ENCODE measurements around the gene RAC3. TPM values are rescaled to one million over a fixed set of nuclear protein-coding genes. Genes with fewer than 3 reads are reported as not detected.
A peak's percentile ranks its signal among the peaks of the same experiment; 100 is the strongest.

Gene RAC3
- total and polyA plus RNA-seq, 2 experiments from 2014 or later = 5.5 to 11.8 TPM

- Histone ChIP-seq H3K4me3 (peak overlapping the region; percentile 45), H3K4me2 (peak overlapping the region; percentile 100), H3K36me3 (replicated peaks; ENCODE audit: insufficient read depth, low read depth) (no peaks in the 10 kb centered on the region), H3K4me1 (ENCODE audit: insufficient read depth) (peaks cover 10% of the 10 kb centered on the region), H3K9me3 (ENCODE audit: low read depth) (no peaks in the 10 kb centered on the region), H3K79me2 (peaks cover 3% of the 10 kb centered on the region), H2AFZ (peak overlapping the region; percentile 39), H4K20me1 (ENCODE audit: insufficient read depth, poor library complexity, severe bottlenecking) (no peaks in the 10 kb centered on the region), H3K27ac (peak overlapping the region; percentile 33), H3K27me3 (no peaks in the 10 kb centered on the region), H3K9me2 (replicated peaks; ENCODE audit: insufficient read depth) (no peaks in the 10 kb centered on the region)
- peak; percentile 90 for DNase-seq (ENCODE audit: low spot score)
- WGBS (ENCODE audit: low lambda C conversion rate, missing lambda C conversion rate) = 2% methylated on average over 92 of the region's 94 CpGs
- TF ChIP-seq EZH2 (IDR thresholded peaks at IDR 0.05; ENCODE audit: borderline replicate concordance) (no peak), EZH2phosphoT487 (IDR thresholded peaks at IDR 0.05; ENCODE audit: low read depth, severe bottlenecking, unreplicated experiment) (no peak), CTCF (IDR thresholded peaks at IDR 0.05; ENCODE audit: poor library complexity) (peak; percentile 91)
Measured at GRCh38 chr17:82030470-82031302, 792 bp upstream of the RAC3 start.

GRCh38 chr17:82031885-82032627, 578 bp downstream of the RAC3 start:
- Histone ChIP-seq H3K79me2 (peaks cover 11% of the 10 kb centered on the region), H3K9me3 (ENCODE audit: low read depth) (no peaks in the 10 kb centered on the region), H3K4me1 (ENCODE audit: insufficient read depth) (peaks cover 20% of the 10 kb centered on the region), H3K36me3 (replicated peaks; ENCODE audit: insufficient read depth, low read depth) (no peaks in the 10 kb centered on the region), H3K9me2 (replicated peaks; ENCODE audit: insufficient read depth) (no peaks in the 10 kb centered on the region), H4K20me1 (ENCODE audit: insufficient read depth, poor library complexity, severe bottlenecking) (no peaks in the 10 kb centered on the region), H2AFZ (no peak overlapping the region), H3K27me3 (no peaks in the 10 kb centered on the region), H3K4me2 (peak overlapping the region; percentile 96), H3K4me3 (peak overlapping the region; percentile 24), H3K27ac (no peak overlapping the region)
- WGBS (ENCODE audit: low lambda C conversion rate, missing lambda C conversion rate) = 21% methylated on average over 28 of the region's 59 CpGs
- no peak for TF ChIP-seq CTCF (IDR thresholded peaks at IDR 0.05; ENCODE audit: poor library complexity)
- TF ChIP-seq EZH2phosphoT487 (IDR thresholded peaks at IDR 0.05; ENCODE audit: low read depth, severe bottlenecking, unreplicated experiment) = no peak
- no peak for TF ChIP-seq EZH2 (IDR thresholded peaks at IDR 0.05; ENCODE audit: borderline replicate concordance)
- DNase-seq (ENCODE audit: low spot score) = peak; percentile 73

GRCh38 chr17:82033359-82034085, 2.0 kb downstream of the RAC3 start:
- H2AFZ ChIP-seq = no peak overlapping the region

More at GRCh38 chr17:82033359-82034085, 2.0 kb downstream of the RAC3 start:
- 95% methylated on average over 17 of the region's 38 CpGs for WGBS (ENCODE audit: low lambda C conversion rate, missing lambda C conversion rate)
- H3K9me2 ChIP-seq (replicated peaks; ENCODE audit: insufficient read depth) = no peaks in the 10 kb centered on the region
- H3K27me3 ChIP-seq = no peaks in the 10 kb centered on the region
- no peak for DNase-seq (ENCODE audit: low spot score)
- no peaks in the 10 kb centered on the region for H3K36me3 ChIP-seq (replicated peaks; ENCODE audit: insufficient read depth, low read depth)
- no peaks in the 10 kb centered on the region for H4K20me1 ChIP-seq (ENCODE audit: insufficient read depth, poor library complexity, severe bottlenecking)
- H3K9me3 ChIP-seq (ENCODE audit: low read depth) = no peaks in the 10 kb centered on the region
- no peak overlapping the region for H3K27ac ChIP-seq
- H3K4me2 ChIP-seq = no peak overlapping the region
- H3K79me2 ChIP-seq = peaks cover 11% of the 10 kb centered on the region
- no peak overlapping the region for H3K4me3 ChIP-seq
- no peak for TF ChIP-seq EZH2phosphoT487 (IDR thresholded peaks at IDR 0.05; ENCODE audit: low read depth, severe bottlenecking, unreplicated experiment)
- TF ChIP-seq EZH2 (IDR thresholded peaks at IDR 0.05; ENCODE audit: borderline replicate concordance) = no peak
- TF ChIP-seq CTCF (IDR thresholded peaks at IDR 0.05; ENCODE audit: poor library complexity) = no peak
- H3K4me1 ChIP-seq (ENCODE audit: insufficient read depth) = peaks cover 20% of the 10 kb centered on the region
